ENCODE data around the gene FCGBP.

The FCGBP gene

GRCh38 chr19:39923862-39924261, 10.6 kb downstream of the FCGBP start:
- TF ChIP-seq SIN3A (IDR thresholded peaks at IDR 0.05; ENCODE audit: borderline replicate concordance, insufficient read depth, low read length) (no peak), POLR2AphosphoS5 (IDR thresholded peaks at IDR 0.05; ENCODE audit: low read depth, low read length) (no peak), FOXP2 (optimal IDR thresholded peaks at IDR 0.05; ENCODE audit: borderline replicate concordance, extremely low read depth, extremely low read length, insufficient read depth) (no peak), TAF1 (IDR thresholded peaks at IDR 0.05; ENCODE audit: borderline replicate concordance, insufficient read depth, low read length) (no peak), REST (IDR thresholded peaks at IDR 0.05; ENCODE audit: insufficient read depth in 1 of 2, low read depth in 2 of 2, low read length in 2 of 2) (no peak)

- TF ChIP-seq SIN3A (IDR thresholded peaks at IDR 0.05; ENCODE audit: borderline replicate concordance, insufficient read depth, low read length) (no peak), POLR2AphosphoS5 (IDR thresholded peaks at IDR 0.05; ENCODE audit: low read depth, low read length) (no peak), FOXP2 (optimal IDR thresholded peaks at IDR 0.05; ENCODE audit: borderline replicate concordance, extremely low read depth, extremely low read length, insufficient read depth) (no peak), TAF1 (IDR thresholded peaks at IDR 0.05; ENCODE audit: borderline replicate concordance, insufficient read depth, low read length) (no peak), REST (IDR thresholded peaks at IDR 0.05; ENCODE audit: insufficient read depth in 1 of 2, low read depth in 2 of 2, low read length in 2 of 2) (no peak)
These were observed 14.5 kb downstream of the FCGBP start for GRCh38 chr19:39919976-39920375.

GRCh38 chr19:39918183-39918651, 16.2 kb downstream of the FCGBP start:
- no peak for TF ChIP-seq POLR2AphosphoS5 (IDR thresholded peaks at IDR 0.05; ENCODE audit: low read depth, low read length)
- TF ChIP-seq FOXP2 (optimal IDR thresholded peaks at IDR 0.05; ENCODE audit: borderline replicate concordance, extremely low read depth, extremely low read length, insufficient read depth) = no peak
- no peak for TF ChIP-seq TAF1 (IDR thresholded peaks at IDR 0.05; ENCODE audit: borderline replicate concordance, insufficient read depth, low read length)
- TF ChIP-seq REST (IDR thresholded peaks at IDR 0.05; ENCODE audit: insufficient read depth in 1 of 2, low read depth in 2 of 2, low read length in 2 of 2) = no peak
- TF ChIP-seq SIN3A (IDR thresholded peaks at IDR 0.05; ENCODE audit: borderline replicate concordance, insufficient read depth, low read length) = no peak

GRCh38 chr19:39917561-39918182, 16.8 kb downstream of the FCGBP start:
- TF ChIP-seq POLR2AphosphoS5 (IDR thresholded peaks at IDR 0.05; ENCODE audit: low read depth, low read length) = no peak
- no peak for TF ChIP-seq REST (IDR thresholded peaks at IDR 0.05; ENCODE audit: insufficient read depth in 1 of 2, low read depth in 2 of 2, low read length in 2 of 2)
- TF ChIP-seq TAF1 (IDR thresholded peaks at IDR 0.05; ENCODE audit: borderline replicate concordance, insufficient read depth, low read length) = no peak
- TF ChIP-seq SIN3A (IDR thresholded peaks at IDR 0.05; ENCODE audit: borderline replicate concordance, insufficient read depth, low read length) = no peak
- TF ChIP-seq FOXP2 (optimal IDR thresholded peaks at IDR 0.05; ENCODE audit: borderline replicate concordance, extremely low read depth, extremely low read length, insufficient read depth) = no peak

All from PFSK-1 (cell line).